C4-2B (cell line): Measurements from ENCODE around the gene HS3ST2.

Experiments
- CTCF ChIP-seq: fragments of 450-650 bp; conservative IDR thresholded peaks from 2 replicates; pipeline ENCODE4 v1.5.1; 2017; ENCODE audit warnings: mild to moderate bottlenecking
- ZFX ChIP-seq: fragments of 450-650 bp; IDR thresholded peaks from 2 replicates; pipeline ENCODE4 v1.6.1; 2017

DNA sequence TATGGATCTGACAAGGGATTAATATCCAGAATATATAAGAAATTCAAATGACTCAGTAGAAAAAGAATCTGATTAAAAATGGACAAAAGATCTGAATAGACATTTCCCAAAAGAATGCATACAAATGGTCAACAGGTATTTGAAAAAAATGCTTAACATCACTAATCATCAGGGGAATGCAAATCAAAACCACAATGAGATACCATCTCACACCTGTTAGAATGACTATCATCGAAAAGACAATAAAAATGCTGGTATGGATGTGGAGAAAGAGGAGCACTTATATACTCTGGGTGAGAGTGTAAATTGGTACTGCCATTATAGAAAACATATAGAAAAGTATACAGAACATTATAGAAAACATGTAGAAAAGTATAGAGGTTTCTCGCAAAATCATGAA, 16.4 kb upstream of the HS3ST2 start:
- TF ChIP-seq ZFX = no peak
- TF ChIP-seq CTCF = no peak
